Endothelial cell of umbilical vein (primary cell): Measurements from ENCODE around the gene NAV2.

Source experiments
- CTCF ChIP-seq, 2 donors: IDR thresholded peaks; 1 replicate in 1 of 2; 2 replicates in 1 of 2; pipeline ENCODE4 v1.5.1; 2011; ENCODE audit warnings: low read length in 2 of 2, mild to moderate bottlenecking in 2 of 2, moderate library complexity in 2 of 2, control low read depth in 1 of 2, inconsistent platforms in 1 of 2, low read depth in 1 of 2; ENCODE audit not compliant: insufficient read depth in 1 of 2; ENCODE audit errors: extremely low read depth in 1 of 2
- EZH2 ChIP-seq: IDR thresholded peaks from 2 replicates; pipeline ENCODE4 v1.6.1; 2012; ENCODE audit warnings: borderline replicate concordance, low read depth, mild to moderate bottlenecking, moderate library complexity, low read length, inconsistent platforms; ENCODE audit not compliant: severe bottlenecking
- FOS ChIP-seq: IDR thresholded peaks from 2 replicates; pipeline ENCODE4 v1.6.1; 2011; ENCODE audit warnings: mild to moderate bottlenecking, low read length, moderate library complexity, borderline replicate concordance; ENCODE audit not compliant: insufficient read depth
- MYC ChIP-seq: IDR thresholded peaks from one replicate; pipeline ENCODE4 v1.6.1; 2011; ENCODE audit warnings: mild to moderate bottlenecking, low read depth, low read length
- POLR2A ChIP-seq: IDR thresholded peaks from 2 replicates; pipeline ENCODE4 v1.6.1; 2012; ENCODE audit warnings: low read depth, mild to moderate bottlenecking, control low read depth, low read length
- POLR2AphosphoS5 ChIP-seq: IDR thresholded peaks from 2 replicates; pipeline ENCODE4 v1.6.1; 2012; ENCODE audit warnings: low read depth, mild to moderate bottlenecking, control low read depth, low read length, moderate library complexity; ENCODE audit not compliant: insufficient read depth

GRCh38 chr11:19687392-19687791 is 25.2 kb upstream of the NAV2 start:
- no peak for TF ChIP-seq CTCF (IDR thresholded peaks at IDR 0.05; ENCODE audit: extremely low read depth in 1 of 2, insufficient read depth in 1 of 2, low read depth in 1 of 2, low read length in 2 of 2)
- no peak for TF ChIP-seq POLR2AphosphoS5
- TF ChIP-seq POLR2A, result no peak
- TF ChIP-seq FOS, result no peak
- TF ChIP-seq MYC, result no peak
- TF ChIP-seq EZH2, result no peak
